ENCODE measurements around the gene TMPRSS2.
"Not testable (repeated sequence)": the region's sequence is repeated elsewhere in the genome, so short reads cannot be mapped to it uniquely, and the experiment has no call there.

Gene TMPRSS2

DNA sequence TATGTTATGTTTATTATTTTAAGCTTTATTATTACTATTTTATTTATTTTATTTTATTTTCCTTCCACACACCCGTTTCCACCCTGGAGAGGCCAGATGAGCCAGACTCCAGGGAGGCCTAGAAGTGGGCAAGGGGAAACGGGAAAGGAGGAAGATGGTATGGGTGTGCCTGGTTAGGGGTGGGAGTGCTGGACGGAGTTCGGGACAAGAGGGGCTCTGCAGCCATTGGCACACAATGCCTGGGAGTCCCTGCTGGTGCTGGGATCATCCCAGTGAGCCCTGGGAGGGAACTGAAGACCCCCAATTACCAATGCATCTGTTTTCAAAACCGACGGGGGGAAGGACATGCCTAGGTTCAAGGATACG is 82.4 kb downstream of the TMPRSS2 start:
- DNase-seq, result no peak

DNA sequence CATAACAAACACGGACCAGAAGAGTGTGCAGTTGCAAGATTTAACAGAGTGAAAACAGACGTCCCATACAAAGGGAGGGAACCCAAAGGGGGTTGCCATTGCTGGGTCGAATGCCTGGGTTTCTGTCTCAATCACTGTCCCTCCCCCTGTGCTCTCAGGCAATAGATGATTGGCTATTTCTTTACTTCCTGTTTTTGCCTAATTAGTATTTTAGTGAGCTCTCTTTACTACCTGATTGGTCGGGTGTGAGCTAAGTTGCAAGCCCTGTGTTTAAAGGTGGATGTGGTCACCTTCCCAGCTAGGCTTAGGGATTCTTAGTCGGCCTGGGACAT is 84.7 kb downstream of the TMPRSS2 start:
- not testable (repeated sequence) for DNase-seq

DNA sequence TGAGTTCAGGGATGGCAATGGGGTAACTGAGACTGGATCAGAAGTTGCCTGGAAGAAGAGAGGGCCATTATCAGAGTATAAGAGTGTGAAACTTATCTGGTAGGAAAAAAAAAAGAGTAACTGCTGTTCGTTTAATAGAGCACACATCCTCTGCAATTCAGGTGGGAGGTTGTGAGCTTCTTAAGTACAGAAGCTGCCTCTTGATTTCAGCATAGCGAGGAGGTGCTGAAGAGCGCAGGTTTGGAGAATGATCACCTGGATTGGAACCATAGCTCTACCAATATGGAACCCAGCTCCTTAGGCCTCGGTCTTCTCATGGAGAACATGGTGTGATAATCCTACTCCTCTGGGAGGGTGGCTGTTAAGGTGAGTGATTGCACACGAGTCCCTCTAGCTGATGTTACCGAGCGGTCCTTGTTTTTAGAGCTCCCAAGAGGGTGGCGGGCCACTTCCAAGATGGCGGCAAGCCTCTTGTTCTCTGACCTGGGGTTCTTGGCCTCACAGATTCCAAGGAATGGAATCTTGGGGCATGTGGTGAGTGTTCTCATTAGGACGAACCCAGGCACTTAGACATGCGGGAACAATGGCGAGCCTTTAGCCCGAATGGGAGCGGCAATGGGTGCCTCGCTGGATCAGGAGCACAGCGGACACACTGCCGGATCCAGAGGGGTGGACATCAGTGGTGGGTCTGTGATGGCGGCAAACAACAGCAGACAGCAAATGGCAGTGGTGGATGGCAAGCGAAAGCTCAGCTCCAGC is 85.2 kb downstream of the TMPRSS2 start:
- DNase-seq, result no peak

DNA sequence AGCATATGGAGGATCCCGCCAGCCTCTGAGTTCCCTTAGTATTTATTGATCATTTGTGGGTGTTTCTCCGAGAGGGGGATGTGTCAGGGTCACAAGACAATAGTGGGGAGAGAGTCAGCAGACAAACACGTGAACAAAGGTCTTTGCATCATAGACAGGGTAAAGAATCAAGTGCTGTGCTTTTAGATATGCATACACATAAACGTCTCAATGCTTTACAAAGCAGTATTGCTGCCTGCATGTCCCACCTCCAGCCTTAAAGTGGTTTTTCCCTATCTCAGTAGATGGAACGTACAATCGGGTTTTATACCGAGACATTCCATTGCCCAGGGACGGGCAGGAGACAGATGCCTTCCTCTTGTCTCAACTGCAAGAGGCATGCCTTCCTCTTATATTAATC is 87.0 kb downstream of the TMPRSS2 start:
- DNase-seq, result not testable (repeated sequence)

DNA sequence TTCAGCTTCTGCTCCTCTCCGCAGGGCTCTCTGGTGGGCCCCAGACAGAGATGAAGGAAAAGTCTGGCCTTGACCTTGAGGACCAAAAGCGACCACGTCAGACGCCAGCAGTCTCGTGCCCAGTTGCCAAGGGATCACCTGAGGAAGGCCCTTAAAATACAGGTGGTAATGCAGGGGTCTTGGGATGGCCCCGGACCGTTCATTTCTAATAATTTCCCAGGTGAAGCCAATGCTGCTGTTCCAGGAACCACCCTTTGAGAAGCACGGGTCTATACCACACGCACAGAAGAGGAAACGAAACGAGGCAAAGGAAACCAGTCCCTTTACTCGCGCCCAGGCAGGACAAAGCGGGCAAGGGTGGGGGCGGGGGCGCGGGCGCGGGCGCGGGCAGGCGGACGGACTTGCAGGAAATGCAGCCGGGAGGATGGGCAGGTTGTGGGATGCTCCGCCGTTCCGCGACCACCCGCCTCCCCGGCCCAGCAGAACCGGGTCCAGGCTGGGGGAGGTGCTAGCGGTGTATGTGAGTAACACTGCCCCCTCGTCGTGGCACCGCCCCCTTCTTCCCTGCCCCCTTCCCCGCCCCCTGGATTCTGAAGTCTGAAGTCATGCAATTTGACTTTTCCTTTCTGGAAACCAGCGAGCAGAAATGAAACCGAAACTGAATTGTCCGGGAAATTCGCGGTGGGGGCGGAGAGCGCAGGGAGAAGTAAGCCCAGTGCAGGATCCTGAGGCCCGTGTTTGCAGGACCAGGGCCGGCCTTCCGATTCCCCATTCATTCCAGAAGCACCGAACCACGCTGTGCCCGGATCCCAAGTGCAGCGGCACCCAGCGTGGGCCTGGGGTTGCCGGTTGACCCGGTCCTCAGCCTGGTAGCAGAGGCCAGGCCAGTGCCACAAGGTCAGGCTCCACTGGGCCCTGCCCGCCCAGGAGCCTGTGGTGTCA is 87.8 kb downstream of the TMPRSS2 start:
- peak; percentile 97 for DNase-seq

DNA sequence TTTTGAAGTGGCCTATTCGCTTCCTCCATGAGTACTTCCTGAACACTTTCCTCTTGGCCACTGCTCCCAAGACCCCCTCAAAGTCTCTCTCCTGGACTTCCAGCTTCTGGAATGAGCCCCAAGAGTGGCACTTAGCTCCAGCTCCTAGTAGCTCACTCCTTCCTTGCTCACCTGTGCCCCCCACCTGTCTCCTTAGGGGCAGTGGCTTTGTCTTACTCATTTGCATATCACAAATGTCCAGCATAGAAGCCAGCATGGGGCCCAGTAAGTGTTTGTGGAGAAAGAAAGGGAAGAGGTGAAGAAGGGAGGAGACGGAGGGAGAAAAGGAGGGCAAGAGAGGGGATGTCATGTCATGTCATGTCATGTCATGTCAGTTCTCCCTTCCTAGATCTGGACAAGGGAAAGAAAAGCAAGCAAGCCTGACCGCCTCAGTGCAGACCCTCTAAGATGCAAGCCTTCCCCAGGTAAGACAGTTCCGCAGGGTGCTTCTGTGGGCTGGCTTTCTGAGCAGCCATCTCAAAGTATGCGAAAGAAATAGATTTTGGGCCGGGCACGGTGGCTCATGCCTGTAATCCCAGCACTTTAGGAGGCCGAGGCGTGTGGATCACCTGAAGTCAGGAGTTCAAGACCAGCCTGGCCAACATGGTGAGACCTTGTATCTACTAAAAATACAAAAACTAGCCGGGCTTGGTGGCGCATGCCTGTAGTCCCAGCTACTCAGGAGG is 88.8 kb downstream of the TMPRSS2 start:
- no peak for DNase-seq

DNA sequence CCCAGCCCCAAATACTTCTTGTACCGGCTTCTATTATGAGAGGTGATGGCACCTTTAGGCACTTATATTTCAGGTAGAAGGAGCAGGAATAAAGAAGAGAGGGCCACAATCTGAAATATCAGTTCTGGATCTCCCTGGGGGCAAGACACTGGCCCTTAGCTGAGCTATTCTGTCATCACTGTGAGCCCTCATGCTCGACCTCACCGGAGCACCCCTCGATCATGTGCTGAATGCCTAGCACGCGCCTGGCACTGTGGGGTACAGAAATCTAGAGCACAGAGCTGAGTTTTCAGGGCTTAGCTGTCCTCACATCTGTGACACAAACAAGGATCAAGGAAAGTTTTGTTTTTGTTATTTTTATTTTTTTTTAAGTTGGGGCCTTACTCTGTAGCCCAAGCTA is 89.6 kb downstream of the TMPRSS2 start:
- DNase-seq, result no peak

DNA sequence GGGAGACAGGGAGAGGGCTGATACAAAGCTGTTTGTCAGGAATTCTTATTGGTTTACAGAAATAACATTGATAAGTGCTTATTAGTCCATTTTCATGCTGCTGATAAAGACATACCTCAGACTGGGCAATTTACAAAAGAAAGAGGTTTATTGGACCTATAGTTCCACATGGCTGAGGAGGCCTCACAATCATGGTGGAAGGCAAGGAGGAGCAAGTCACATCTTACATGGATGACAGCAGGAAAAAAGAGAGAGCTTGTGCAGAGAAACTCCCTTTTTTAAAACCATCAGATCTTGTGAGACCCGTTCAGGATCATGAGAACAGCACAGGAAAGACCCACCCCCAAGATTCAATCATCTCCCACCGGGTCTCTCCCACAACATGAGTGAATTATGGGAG is 90.5 kb downstream of the TMPRSS2 start:
- DNase-seq, result not testable (repeated sequence)
